HepG2 (cell line): ENCODE data around the gene TOM1L2. TPM values are rescaled to one million over a fixed set of nuclear protein-coding genes. Genes with fewer than 3 reads are reported as not detected.

Experiments
- ATAC-seq: fragments of 200-7000 bp; cut with Tn5 transposase; 3 replicates; pipeline ENCODE4 v1.9.1; 2020; ENCODE audit warnings: mild to moderate bottlenecking, moderate library complexity
- BruUV-seq: library from RNA; stranded (reverse); fragments of 400-500 nt; replicated peaks from 2 replicates; lab custom pipeline; 2021; lab: Mats Ljungman, UMichigan
- CTCF ChIA-PET: fragments of 300-600 bp; formaldehyde crosslinking; extraction: SDS; loops from one replicate; lab custom pipeline; 2021; ENCODE audit warnings: low total read pairs, inconsistent platforms, low intra/inter-chr PET ratio; lab: Yijun Ruan, JAX
- POLR2A ChIA-PET: fragments of 350-600 bp; sonication (Branson Sonifier 250); formaldehyde crosslinking; loops from one replicate; lab custom pipeline; 2020; ENCODE audit warnings: antibody characterized with exemption, inconsistent platforms; lab: Yijun Ruan, JAX
- DNase-seq: peaks from one replicate; pipeline ENCODE4 v3.0.0-alpha.2; 2015; ENCODE audit warnings: low spot score
- FAIRE-seq: peaks from 3 replicates; lab custom pipeline; 2011; peaks lifted over from hg19 to GRCh38; lab: Jason Lieb, UNC
- H2AFZ ChIP-seq: one replicate; pipeline ENCODE4 v1.6.1; 2011; ENCODE audit warnings: low read length, inconsistent platforms
- H3K27ac ChIP-seq: fragments of 300-600 bp; 3 replicates; pipeline ENCODE4 v1.8.0; 2011; ENCODE audit warnings: mixed run types, mild to moderate bottlenecking, mixed read lengths, low read length, inconsistent platforms; ENCODE audit not compliant: insufficient read depth; ENCODE audit errors: extremely low read length
- H3K27me3 ChIP-seq, 2 experiments: fragments of 200-600 bp in 1 of 2; 2 replicates in 1 of 2; 3 replicates in 1 of 2; pipeline versions ENCODE4 v1.6.0 to v1.8.0; 2011; ENCODE audit warnings: low read length in 2 of 2, mild to moderate bottlenecking in 2 of 2, moderate library complexity in 2 of 2, inconsistent platforms in 1 of 2; ENCODE audit not compliant: insufficient read depth in 2 of 2, control insufficient read depth in 1 of 2
- H3K36me3 ChIP-seq, 2 experiments: fragments of 200-600 bp in 1 of 2; replicated peaks in 1 of 2; 2 replicates in 1 of 2; 3 replicates in 1 of 2; pipeline versions ENCODE4 v1.5.1 to v1.8.0; 2011; ENCODE audit warnings: low read length in 2 of 2, inconsistent platforms in 1 of 2; ENCODE audit not compliant: insufficient read depth in 2 of 2, control insufficient read depth in 1 of 2
- H3K4me1 ChIP-seq: 2 replicates; pipeline ENCODE4 v1.5.1; 2012; ENCODE audit warnings: low read length, inconsistent platforms; ENCODE audit not compliant: insufficient read depth
- H3K4me2 ChIP-seq: 2 replicates; pipeline ENCODE4 v1.6.0; 2011; ENCODE audit warnings: low read depth, low read length, inconsistent platforms
- H3K4me3 ChIP-seq, 3 experiments: fragments of 200-600 bp in 1 of 3; sonication (generic), shearing (Covaris generic) in 1 of 3; replicated peaks in 1 of 3; 2 replicates each; pipeline ENCODE4 v1.5.1; 2011 to 2016; ENCODE audit warnings: low read length in 3 of 3, inconsistent platforms in 2 of 3, low read depth in 2 of 3, mild to moderate bottlenecking in 2 of 3, control low read depth in 1 of 3, mixed read lengths in 1 of 3; ENCODE audit not compliant: insufficient read depth in 1 of 3
- H3K79me2 ChIP-seq: one replicate; pipeline ENCODE4 v1.6.1; 2011; ENCODE audit warnings: low read length, inconsistent platforms; ENCODE audit not compliant: insufficient read depth
- H3K9ac ChIP-seq: 2 replicates; pipeline ENCODE4 v1.6.0; 2011; ENCODE audit warnings: mild to moderate bottlenecking, low read depth, low read length, inconsistent platforms; ENCODE audit not compliant: insufficient read depth
- H3K9me3 ChIP-seq: 2 replicates; pipeline ENCODE4 v1.5.1; 2012; ENCODE audit warnings: mild to moderate bottlenecking, low read length
- H4K20me1 ChIP-seq: 2 replicates; pipeline ENCODE4 v1.6.0; 2011; ENCODE audit warnings: inconsistent platforms, mild to moderate bottlenecking, low read length, moderate library complexity; ENCODE audit not compliant: insufficient read depth
- ELF4 ChIP-seq: sonication (generic); formaldehyde crosslinking; IDR thresholded peaks from 2 replicates; pipeline ENCODE4 v1.5.0; 2020; ENCODE audit warnings: missing genetic modification reagents, mild to moderate bottlenecking, moderate library complexity, borderline replicate concordance
- ETV5 ChIP-seq: IDR thresholded peaks from 2 replicates; pipeline ENCODE4 v1.6.1; 2018; ENCODE audit warnings: missing biosample characterization, missing genetic modification reagents, inconsistent platforms, borderline replicate concordance
- MAFK ChIP-seq, 2 experiments: IDR thresholded peaks in 1 of 2; conservative IDR thresholded peaks in 1 of 2; 2 replicates each; pipeline ENCODE4 v1.6.1; 2011; ENCODE audit warnings: improper control_type of control experiment in 2 of 2, low read length in 2 of 2
- POGZ ChIP-seq: sonication (generic); formaldehyde crosslinking; IDR thresholded peaks from 2 replicates; pipeline ENCODE4 v1.4.0; 2020; ENCODE audit warnings: mild to moderate bottlenecking, missing genetic modification reagents
- REST ChIP-seq, 2 experiments: IDR thresholded peaks; 2 replicates each; pipeline ENCODE4 v1.6.1; 2011 to 2012; ENCODE audit warnings: low read length in 2 of 2, borderline replicate concordance in 1 of 2, low read depth in 1 of 2, mild to moderate bottlenecking in 1 of 2, moderate library complexity in 1 of 2
- SMARCE1 ChIP-seq: fragments of 450-650 bp; IDR thresholded peaks from 2 replicates; pipeline ENCODE4 v1.6.1; 2017; ENCODE audit warnings: borderline replicate concordance
- SP5 ChIP-seq: IDR thresholded peaks from 2 replicates; pipeline ENCODE4 v1.6.1; 2016; ENCODE audit warnings: low read depth, borderline replicate concordance
- TMF1 ChIP-seq: sonication (generic); formaldehyde crosslinking; IDR thresholded peaks from 2 replicates; pipeline ENCODE4 v1.8.1; 2022; ENCODE audit warnings: low read depth, missing genetic modification reagents
- ZNF430 ChIP-seq: sonication (generic); formaldehyde crosslinking; IDR thresholded peaks from 2 replicates; pipeline ENCODE4 v1.9.0; 2021; ENCODE audit warnings: mild to moderate bottlenecking, missing genetic modification reagents
- ZNF619 ChIP-seq: sonication (generic); formaldehyde crosslinking; IDR thresholded peaks from 2 replicates; pipeline ENCODE4 v1.4.0; 2020; ENCODE audit warnings: mild to moderate bottlenecking, missing genetic modification reagents
- WGBS: methylation state at CpG from one replicate; pipeline ENCODE4 v1.1.6; 2017; ENCODE audit warnings: low lambda C conversion rate; 5-methylcytosine and 5-hydroxymethylcytosine counted together
- in situ Hi-C: cut with HindIII; loops from 2 replicates; pipeline ENCODE4 v1.10.0; 2017; ENCODE audit warnings: low pct_unique_long_range_greater_than_20kb; ENCODE audit not compliant: extremely low pct_ligation_motif_present
- intact Hi-C: fragments of 100-400 bp; cut with micrococcal nuclease; formaldehyde crosslinking; loops from one replicate; pipeline ENCODE4 v1.10.0; 2022; ENCODE audit not compliant: unreplicated experiment
- polyA plus RNA-seq, 8 experiments: library from polyadenylated mRNA; depleted of rRNA in 3 of 8; stranded (reverse) in 7 of 8; unstranded in 1 of 8; fragments of >200 nt; fragmentation: Illumina TruSeq in 4 of 8; extraction: Trizol in 4 of 8; gene quantifications; 2 replicates each; pipeline versions ENCODE4 v1.2.1 to v1.2.3, GENCODE V29; 2011 to 2016; ENCODE audit warnings: low read depth in 4 of 8, missing spikeins in 1 of 8, mixed read lengths in 1 of 8; ENCODE audit not compliant: insufficient read depth in 1 of 8
- total RNA-seq, 5 experiments: library from RNA; depleted of rRNA; stranded (reverse); fragments of >200 nt; fragmentation: Illumina TruSeq; extraction: Trizol; gene quantifications; 2 replicates each; pipeline ENCODE4 v1.2.3, GENCODE V29; 2016; ENCODE audit warnings: low read depth in 1 of 5
- TF ChIP-seq, protein P1 (sequence below): sonication (generic); formaldehyde crosslinking; IDR thresholded peaks from 2 replicates; pipeline ENCODE4 v1.9.0; 2021; ENCODE audit warnings: missing genetic modification reagents, borderline replicate concordance

TOM1L2 gene
- total and polyA plus RNA-seq, 2 of the 13 experiments (the other 11 are each of a cell fraction or from before 2014, with no cell fraction given): 4.7 to 7.4 TPM

- TF ChIP-seq ELF4 (no peak), ETV5 (CRISPR knock-in tag) (no peak), ZNF619 (CRISPR knock-in tag) (no peak), MAFK (conservative IDR thresholded peaks at IDR 0.05 in 1 of 2, IDR thresholded peaks at IDR 0.05 in 1 of 2; ENCODE audit: low read length in 2 of 2) (no peak)
Observed at GRCh38 chr17:18011286-18011685, 39.1 kb upstream of the TOM1L2 start (continued).

- in situ Hi-C loops (loop anchor here (25.0 kb wide), 1 partner anchor 102 kb away; the partner anchor contains the start of gene MYO15A), intact Hi-C loops (no loop called here)
- Histone ChIP-seq H3K79me2 (no peaks in the 10 kb centered on the region), H3K27me3 (no peaks in the 10 kb centered on the region), H3K9ac (no peak overlapping the region), H3K4me3 (no peak overlapping the region), H3K9me3 (no peaks in the 10 kb centered on the region), H3K36me3 (no peaks in the 10 kb centered on the region; a peak in 3 of 5 replicates), H3K4me1 (no peaks in the 10 kb centered on the region), H3K4me2 (no peak overlapping the region), H4K20me1 (no peaks in the 10 kb centered on the region), H3K27ac (no peak overlapping the region), H2AFZ (no peak overlapping the region)
- 95% methylated on average over 6 of the region's 8 CpGs for WGBS
- ChIA-PET POLR2A (no interaction called here), CTCF (no interaction called here)
- ATAC-seq (no peak), FAIRE-seq (no peak), DNase-seq (no peak)
- BruUV-seq: no TSS peak
- TF ChIP-seq REST (IDR thresholded peaks at IDR 0.05; ENCODE audit: borderline replicate concordance in 1 of 2, low read depth in 1 of 2, low read length in 2 of 2) (no peak), ZNF430 (CRISPR knock-in tag) (no peak), SMARCE1 (no peak), POGZ (CRISPR knock-in tag) (no peak), SP5 (CRISPR knock-in tag) (no peak), TMF1 (CRISPR knock-in tag) (no peak)
- TF ChIP-seq, protein P1, sequence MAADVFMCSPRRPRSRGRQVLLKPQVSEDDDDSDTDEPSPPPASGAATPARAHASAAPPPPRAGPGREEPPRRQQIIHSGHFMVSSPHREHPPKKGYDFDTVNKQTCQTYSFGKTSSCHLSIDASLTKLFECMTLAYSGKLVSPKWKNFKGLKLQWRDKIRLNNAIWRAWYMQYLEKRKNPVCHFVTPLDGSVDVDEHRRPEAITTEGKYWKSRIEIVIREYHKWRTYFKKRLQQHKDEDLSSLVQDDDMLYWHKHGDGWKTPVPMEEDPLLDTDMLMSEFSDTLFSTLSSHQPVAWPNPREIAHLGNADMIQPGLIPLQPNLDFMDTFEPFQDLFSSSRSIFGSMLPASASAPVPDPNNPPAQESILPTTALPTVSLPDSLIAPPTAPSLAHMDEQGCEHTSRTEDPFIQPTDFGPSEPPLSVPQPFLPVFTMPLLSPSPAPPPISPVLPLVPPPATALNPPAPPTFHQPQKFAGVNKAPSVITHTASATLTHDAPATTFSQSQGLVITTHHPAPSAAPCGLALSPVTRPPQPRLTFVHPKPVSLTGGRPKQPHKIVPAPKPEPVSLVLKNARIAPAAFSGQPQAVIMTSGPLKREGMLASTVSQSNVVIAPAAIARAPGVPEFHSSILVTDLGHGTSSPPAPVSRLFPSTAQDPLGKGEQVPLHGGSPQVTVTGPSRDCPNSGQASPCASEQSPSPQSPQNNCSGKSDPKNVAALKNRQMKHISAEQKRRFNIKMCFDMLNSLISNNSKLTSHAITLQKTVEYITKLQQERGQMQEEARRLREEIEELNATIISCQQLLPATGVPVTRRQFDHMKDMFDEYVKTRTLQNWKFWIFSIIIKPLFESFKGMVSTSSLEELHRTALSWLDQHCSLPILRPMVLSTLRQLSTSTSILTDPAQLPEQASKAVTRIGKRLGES (CRISPR knock-in tag): no peak
Observed at GRCh38 chr17:18009609-18010420, 37.6 kb upstream of the TOM1L2 start.
